ENCODE measurements around the gene PRLR. TPM values are rescaled to one million over a fixed set of nuclear protein-coding genes. Genes with fewer than 3 reads are reported as not detected.

Gene PRLR
- not detected in 2 replicates for total RNA-seq

GRCh38 chr5:35230038-35230611 lies at the start of gene PRLR:
PRLR (minus strand) TSS chr5:35230487; CDS start chr5:35089620, 140,867 bp downstream.

GRCh38 chr5:35047785-35048404 lies 182.4 kb downstream of the PRLR start, which contains the start of gene AGXT2:
AGXT2 (minus strand) TSS chr5:35047949; CDS start chr5:35047892, 57 bp downstream.

Other genes with a start within 250 kb of the PRLR start
- not detected in 2 replicates for gene AGXT2, start 182.5 kb downstream of the PRLR start, total RNA-seq